K562 (cell line): ENCODE data around the gene STX1A. TPM values are rescaled to one million over a fixed set of nuclear protein-coding genes. Genes with fewer than 3 reads are reported as not detected.
A peak's percentile ranks its signal among the peaks of the same experiment; 100 is the strongest.

Experiments
- BRCA1 ChIP-seq, 2 experiments: fragments of 450-650 bp in 1 of 2; sonication (generic) in 1 of 2; formaldehyde crosslinking in 1 of 2; IDR thresholded peaks; 2 replicates each; pipeline versions ENCODE4 v1.5.0 to v1.6.1; 2017 to 2020; ENCODE audit warnings: mild to moderate bottlenecking in 1 of 2, missing genetic modification reagents in 1 of 2
- JUNB ChIP-seq: fragments of 450-650 bp; formaldehyde crosslinking; conservative IDR thresholded peaks from 2 replicates; pipeline ENCODE4 v1.4.0; 2020; ENCODE audit warnings: mild to moderate bottlenecking
- KAT8 ChIP-seq: fragments of 450-650 bp; IDR thresholded peaks from 2 replicates; pipeline ENCODE4 v1.6.1; 2016; ENCODE audit warnings: low read depth, mild to moderate bottlenecking
- NR1H2 ChIP-seq: sonication (generic); formaldehyde crosslinking; IDR thresholded peaks from 2 replicates; pipeline ENCODE4 v1.4.0; 2020; ENCODE audit warnings: mild to moderate bottlenecking, missing genetic modification reagents
- RBM22 ChIP-seq: fragments of 200-400 bp; formaldehyde crosslinking; IDR thresholded peaks from 2 replicates; pipeline ENCODE4 v1.6.1; 2018; ENCODE audit warnings: low read length, low read depth; ENCODE audit not compliant: poor library complexity, severe bottlenecking
- SAFB2 ChIP-seq: fragments of 200-400 bp; formaldehyde crosslinking; IDR thresholded peaks from 2 replicates; pipeline ENCODE4 v1.6.1; 2018; ENCODE audit warnings: borderline replicate concordance, low read length, low read depth, moderate library complexity; ENCODE audit not compliant: severe bottlenecking
- SRSF1 ChIP-seq: fragments of 200-400 bp; formaldehyde crosslinking; IDR thresholded peaks from 2 replicates; pipeline ENCODE4 v1.6.1; 2017; ENCODE audit warnings: mild to moderate bottlenecking, low read depth, low read length, moderate library complexity
- TEAD1 ChIP-seq, 2 experiments: fragments of 450-650 bp in 1 of 2; sonication (generic) in 1 of 2; formaldehyde crosslinking; IDR thresholded peaks; 2 replicates each; pipeline versions ENCODE4 v1.4.0 to v1.8.0; 2020 to 2022; ENCODE audit warnings: mild to moderate bottlenecking in 2 of 2, missing genetic modification reagents in 1 of 2
- ZBTB9 ChIP-seq: fragments of 450-650 bp; formaldehyde crosslinking; IDR thresholded peaks from 2 replicates; pipeline ENCODE4 v1.4.0; 2020; ENCODE audit warnings: mild to moderate bottlenecking, moderate library complexity
- ZEB2 ChIP-seq: fragments of 450-650 bp; IDR thresholded peaks from 2 replicates; pipeline ENCODE4 v1.6.1; 2016
- ZNF165 ChIP-seq: fragments of 250-450 bp; sonication (Bioruptor Pico); IDR thresholded peaks from 2 replicates; pipeline ENCODE4 v1.4.0; 2020; ENCODE audit warnings: borderline replicate concordance
- ZNF217 ChIP-seq: sonication (generic); formaldehyde crosslinking; IDR thresholded peaks from 2 replicates; pipeline ENCODE4 v1.8.0; 2022; ENCODE audit warnings: mild to moderate bottlenecking, missing genetic modification reagents
- ZNF780A ChIP-seq: fragments of 250-450 bp; sonication (Bioruptor Pico); IDR thresholded peaks from 2 replicates; pipeline ENCODE4 v1.5.0; 2021; ENCODE audit warnings: mild to moderate bottlenecking
- polyA plus RNA-seq, 8 experiments: library from polyadenylated mRNA; depleted of rRNA in 4 of 8; stranded (reverse) in 5 of 8; unstranded in 3 of 8; fragments of >200 nt; fragmentation: Nextera tagmentation in 2 of 8; fragmentation: Illumina TruSeq in 1 of 8; extraction: Ambion mirVana in 2 of 8; extraction: Trizol in 1 of 8; gene quantifications; 2 replicates each; pipeline versions ENCODE4 v1.2.1 to v1.2.3, GENCODE V29; 2011 to 2014; ENCODE audit warnings: inconsistent platforms in 1 of 8, missing spikeins in 1 of 8
- total RNA-seq, 7 experiments: library from RNA; depleted of rRNA in 6 of 7; stranded (reverse); fragments of >200 nt in 6 of 7; fragmentation: Illumina TruSeq in 2 of 7; extraction: Trizol in 2 of 7; gene quantifications; 2 replicates each; pipeline versions ENCODE4 v1.2.1 to v1.2.3, GENCODE V29; 2011 to 2021; ENCODE audit warnings: low replicate concordance in 1 of 7
- TF ChIP-seq, protein P1 (sequence below): sonication (generic); formaldehyde crosslinking; IDR thresholded peaks from 2 replicates; pipeline ENCODE4 v1.8.1; 2023; ENCODE audit warnings: mild to moderate bottlenecking, missing genetic modification reagents, moderate library complexity
- TF ChIP-seq, protein P2 (sequence below): fragments of 200-400 bp; formaldehyde crosslinking; IDR thresholded peaks from 2 replicates; pipeline ENCODE4 v1.6.1; 2017; ENCODE audit warnings: mild to moderate bottlenecking, low read depth, low read length, moderate library complexity
- TF ChIP-seq, protein P3 (sequence below): IDR thresholded peaks from 2 replicates; pipeline ENCODE4 v1.6.1; 2011; ENCODE audit warnings: borderline replicate concordance, low read depth, mild to moderate bottlenecking, moderate library complexity, low read length; ENCODE audit not compliant: insufficient read depth, poor library complexity, severe bottlenecking
- TF ChIP-seq, protein P4 (sequence below), 2 experiments: IDR thresholded peaks in 1 of 2; conservative IDR thresholded peaks in 1 of 2; 2 replicates each; pipeline ENCODE4 v1.6.1; 2016; ENCODE audit warnings: low read depth in 2 of 2, mild to moderate bottlenecking in 1 of 2, missing compliant biosample characterization in 1 of 2, missing genetic modification characterization in 1 of 2, moderate library complexity in 1 of 2

The STX1A gene
- total and polyA plus RNA-seq, 9 of the 15 experiments (the other 6 are each of a cell fraction or from before 2014, with no cell fraction given): 0.04 to 15.1 (median 6.3) TPM

- TF ChIP-seq, protein P1, sequence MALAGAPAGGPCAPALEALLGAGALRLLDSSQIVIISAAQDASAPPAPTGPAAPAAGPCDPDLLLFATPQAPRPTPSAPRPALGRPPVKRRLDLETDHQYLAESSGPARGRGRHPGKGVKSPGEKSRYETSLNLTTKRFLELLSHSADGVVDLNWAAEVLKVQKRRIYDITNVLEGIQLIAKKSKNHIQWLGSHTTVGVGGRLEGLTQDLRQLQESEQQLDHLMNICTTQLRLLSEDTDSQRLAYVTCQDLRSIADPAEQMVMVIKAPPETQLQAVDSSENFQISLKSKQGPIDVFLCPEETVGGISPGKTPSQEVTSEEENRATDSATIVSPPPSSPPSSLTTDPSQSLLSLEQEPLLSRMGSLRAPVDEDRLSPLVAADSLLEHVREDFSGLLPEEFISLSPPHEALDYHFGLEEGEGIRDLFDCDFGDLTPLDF (CRISPR knock-in tag): no peak
- TF ChIP-seq, protein P2, sequence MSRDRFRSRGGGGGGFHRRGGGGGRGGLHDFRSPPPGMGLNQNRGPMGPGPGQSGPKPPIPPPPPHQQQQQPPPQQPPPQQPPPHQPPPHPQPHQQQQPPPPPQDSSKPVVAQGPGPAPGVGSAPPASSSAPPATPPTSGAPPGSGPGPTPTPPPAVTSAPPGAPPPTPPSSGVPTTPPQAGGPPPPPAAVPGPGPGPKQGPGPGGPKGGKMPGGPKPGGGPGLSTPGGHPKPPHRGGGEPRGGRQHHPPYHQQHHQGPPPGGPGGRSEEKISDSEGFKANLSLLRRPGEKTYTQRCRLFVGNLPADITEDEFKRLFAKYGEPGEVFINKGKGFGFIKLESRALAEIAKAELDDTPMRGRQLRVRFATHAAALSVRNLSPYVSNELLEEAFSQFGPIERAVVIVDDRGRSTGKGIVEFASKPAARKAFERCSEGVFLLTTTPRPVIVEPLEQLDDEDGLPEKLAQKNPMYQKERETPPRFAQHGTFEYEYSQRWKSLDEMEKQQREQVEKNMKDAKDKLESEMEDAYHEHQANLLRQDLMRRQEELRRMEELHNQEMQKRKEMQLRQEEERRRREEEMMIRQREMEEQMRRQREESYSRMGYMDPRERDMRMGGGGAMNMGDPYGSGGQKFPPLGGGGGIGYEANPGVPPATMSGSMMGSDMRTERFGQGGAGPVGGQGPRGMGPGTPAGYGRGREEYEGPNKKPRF: no peak
- TF ChIP-seq SAFB2 (no peak), SRSF1 (no peak), KAT8 (no peak), BRCA1 (IDR thresholded peaks at IDR 0.05) (no peak), BRCA1 (CRISPR knock-in tag; IDR thresholded peaks at IDR 0.05) (no peak), ZNF780A (no peak), TEAD1 (CRISPR knock-in tag; IDR thresholded peaks at IDR 0.05) (peak in 1 of 2 experiments; percentile 69; a peak in 1 of 4 replicates), JUNB (CRISPR knock-in tag) (no peak), ZBTB9 (CRISPR knock-in tag) (peak; percentile 59; the same call in 1 of the 2 replicates), ZNF217 (CRISPR knock-in tag) (no peak), ZEB2 (peak; percentile 91), ZNF165 (no peak), RBM22 (no peak), NR1H2 (no peak)
- TF ChIP-seq, protein P3, sequence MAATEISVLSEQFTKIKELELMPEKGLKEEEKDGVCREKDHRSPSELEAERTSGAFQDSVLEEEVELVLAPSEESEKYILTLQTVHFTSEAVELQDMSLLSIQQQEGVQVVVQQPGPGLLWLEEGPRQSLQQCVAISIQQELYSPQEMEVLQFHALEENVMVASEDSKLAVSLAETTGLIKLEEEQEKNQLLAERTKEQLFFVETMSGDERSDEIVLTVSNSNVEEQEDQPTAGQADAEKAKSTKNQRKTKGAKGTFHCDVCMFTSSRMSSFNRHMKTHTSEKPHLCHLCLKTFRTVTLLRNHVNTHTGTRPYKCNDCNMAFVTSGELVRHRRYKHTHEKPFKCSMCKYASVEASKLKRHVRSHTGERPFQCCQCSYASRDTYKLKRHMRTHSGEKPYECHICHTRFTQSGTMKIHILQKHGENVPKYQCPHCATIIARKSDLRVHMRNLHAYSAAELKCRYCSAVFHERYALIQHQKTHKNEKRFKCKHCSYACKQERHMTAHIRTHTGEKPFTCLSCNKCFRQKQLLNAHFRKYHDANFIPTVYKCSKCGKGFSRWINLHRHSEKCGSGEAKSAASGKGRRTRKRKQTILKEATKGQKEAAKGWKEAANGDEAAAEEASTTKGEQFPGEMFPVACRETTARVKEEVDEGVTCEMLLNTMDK: no peak
- TF ChIP-seq, protein P4, sequence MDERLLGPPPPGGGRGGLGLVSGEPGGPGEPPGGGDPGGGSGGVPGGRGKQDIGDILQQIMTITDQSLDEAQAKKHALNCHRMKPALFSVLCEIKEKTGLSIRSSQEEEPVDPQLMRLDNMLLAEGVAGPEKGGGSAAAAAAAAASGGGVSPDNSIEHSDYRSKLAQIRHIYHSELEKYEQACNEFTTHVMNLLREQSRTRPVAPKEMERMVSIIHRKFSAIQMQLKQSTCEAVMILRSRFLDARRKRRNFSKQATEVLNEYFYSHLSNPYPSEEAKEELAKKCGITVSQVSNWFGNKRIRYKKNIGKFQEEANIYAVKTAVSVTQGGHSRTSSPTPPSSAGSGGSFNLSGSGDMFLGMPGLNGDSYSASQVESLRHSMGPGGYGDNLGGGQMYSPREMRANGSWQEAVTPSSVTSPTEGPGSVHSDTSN (CRISPR knock-in tag; IDR thresholded peaks at IDR 0.05; ENCODE audit: low read depth): no peak
- TF ChIP-seq, protein P4 (tag; conservative IDR thresholded peaks at IDR 0.05; ENCODE audit: low read depth): no peak
Measured at GRCh38 chr7:73715648-73716317, 3.7 kb downstream of the STX1A start (continued).
